HepG2 (cell line): ENCODE results near the gene TIGD6. TPM values are rescaled to one million over a fixed set of nuclear protein-coding genes. Genes with fewer than 3 reads are reported as not detected.

Experiments used
- ATAC-seq: fragments of 200-7000 bp; cut with Tn5 transposase; 3 replicates; pipeline ENCODE4 v1.9.1; 2020; ENCODE audit warnings: mild to moderate bottlenecking, moderate library complexity
- BruUV-seq: library from RNA; stranded (reverse); fragments of 400-500 nt; replicated peaks from 2 replicates; lab custom pipeline; 2021; lab: Mats Ljungman, UMichigan
- CTCF ChIA-PET: fragments of 300-600 bp; formaldehyde crosslinking; extraction: SDS; loops from one replicate; lab custom pipeline; 2021; ENCODE audit warnings: low total read pairs, inconsistent platforms, low intra/inter-chr PET ratio; lab: Yijun Ruan, JAX
- POLR2A ChIA-PET: fragments of 350-600 bp; sonication (Branson Sonifier 250); formaldehyde crosslinking; loops from one replicate; lab custom pipeline; 2020; ENCODE audit warnings: antibody characterized with exemption, inconsistent platforms; lab: Yijun Ruan, JAX
- DNase-seq: peaks from one replicate; pipeline ENCODE4 v3.0.0-alpha.2; 2015; ENCODE audit warnings: low spot score
- FAIRE-seq: peaks from 3 replicates; lab custom pipeline; 2011; peaks lifted over from hg19 to GRCh38; lab: Jason Lieb, UNC
- H2AFZ ChIP-seq: one replicate; pipeline ENCODE4 v1.6.1; 2011; ENCODE audit warnings: low read length, inconsistent platforms
- H3K27ac ChIP-seq: fragments of 300-600 bp; 3 replicates; pipeline ENCODE4 v1.8.0; 2011; ENCODE audit warnings: mixed run types, mild to moderate bottlenecking, mixed read lengths, low read length, inconsistent platforms; ENCODE audit not compliant: insufficient read depth; ENCODE audit errors: extremely low read length
- H3K27me3 ChIP-seq, 2 experiments: fragments of 200-600 bp in 1 of 2; 2 replicates in 1 of 2; 3 replicates in 1 of 2; pipeline versions ENCODE4 v1.6.0 to v1.8.0; 2011; ENCODE audit warnings: low read length in 2 of 2, mild to moderate bottlenecking in 2 of 2, moderate library complexity in 2 of 2, inconsistent platforms in 1 of 2; ENCODE audit not compliant: insufficient read depth in 2 of 2, control insufficient read depth in 1 of 2
- H3K36me3 ChIP-seq, 2 experiments: fragments of 200-600 bp in 1 of 2; replicated peaks in 1 of 2; 2 replicates in 1 of 2; 3 replicates in 1 of 2; pipeline versions ENCODE4 v1.5.1 to v1.8.0; 2011; ENCODE audit warnings: low read length in 2 of 2, inconsistent platforms in 1 of 2; ENCODE audit not compliant: insufficient read depth in 2 of 2, control insufficient read depth in 1 of 2
- H3K4me1 ChIP-seq: 2 replicates; pipeline ENCODE4 v1.5.1; 2012; ENCODE audit warnings: low read length, inconsistent platforms; ENCODE audit not compliant: insufficient read depth
- H3K4me2 ChIP-seq: 2 replicates; pipeline ENCODE4 v1.6.0; 2011; ENCODE audit warnings: low read depth, low read length, inconsistent platforms
- H3K4me3 ChIP-seq, 3 experiments: fragments of 200-600 bp in 1 of 3; sonication (generic), shearing (Covaris generic) in 1 of 3; replicated peaks in 1 of 3; 2 replicates each; pipeline ENCODE4 v1.5.1; 2011 to 2016; ENCODE audit warnings: low read length in 3 of 3, inconsistent platforms in 2 of 3, low read depth in 2 of 3, mild to moderate bottlenecking in 2 of 3, control low read depth in 1 of 3, mixed read lengths in 1 of 3; ENCODE audit not compliant: insufficient read depth in 1 of 3
- H3K79me2 ChIP-seq: one replicate; pipeline ENCODE4 v1.6.1; 2011; ENCODE audit warnings: low read length, inconsistent platforms; ENCODE audit not compliant: insufficient read depth
- H3K9ac ChIP-seq: 2 replicates; pipeline ENCODE4 v1.6.0; 2011; ENCODE audit warnings: mild to moderate bottlenecking, low read depth, low read length, inconsistent platforms; ENCODE audit not compliant: insufficient read depth
- H3K9me3 ChIP-seq: 2 replicates; pipeline ENCODE4 v1.5.1; 2012; ENCODE audit warnings: mild to moderate bottlenecking, low read length
- H4K20me1 ChIP-seq: 2 replicates; pipeline ENCODE4 v1.6.0; 2011; ENCODE audit warnings: inconsistent platforms, mild to moderate bottlenecking, low read length, moderate library complexity; ENCODE audit not compliant: insufficient read depth
- CHCHD3 ChIP-seq: sonication (generic); formaldehyde crosslinking; IDR thresholded peaks from 2 replicates; pipeline ENCODE4 v1.8.0; 2022; ENCODE audit warnings: mild to moderate bottlenecking, missing genetic modification reagents, moderate library complexity
- FUBP1 ChIP-seq: sonication (generic); formaldehyde crosslinking; IDR thresholded peaks from 2 replicates; pipeline ENCODE4 v1.5.1; 2020; ENCODE audit warnings: missing genetic modification reagents, mild to moderate bottlenecking, borderline replicate concordance
- GATAD2A ChIP-seq: IDR thresholded peaks from 2 replicates; pipeline ENCODE4 v1.6.1; 2016
- HMG20B ChIP-seq: conservative IDR thresholded peaks from 2 replicates; pipeline ENCODE4 v1.6.1; 2016; ENCODE audit warnings: missing genetic modification reagents, missing compliant biosample characterization
- HOXA7 ChIP-seq: sonication (generic); formaldehyde crosslinking; IDR thresholded peaks from 2 replicates; pipeline ENCODE4 v1.8.1; 2022; ENCODE audit warnings: mild to moderate bottlenecking, missing genetic modification reagents, moderate library complexity
- MYNN ChIP-seq: sonication (generic); formaldehyde crosslinking; IDR thresholded peaks from 2 replicates; pipeline ENCODE4 v1.4.0; 2020; ENCODE audit warnings: mild to moderate bottlenecking, low read depth, missing genetic modification reagents
- NFE2 ChIP-seq: sonication (generic); formaldehyde crosslinking; IDR thresholded peaks from 2 replicates; pipeline ENCODE4 v1.4.0; 2020; ENCODE audit warnings: missing genetic modification reagents
- NFYB ChIP-seq: sonication (generic); formaldehyde crosslinking; IDR thresholded peaks from 2 replicates; pipeline ENCODE4 v1.4.0; 2020; ENCODE audit warnings: missing genetic modification reagents
- NR2F2 ChIP-seq: IDR thresholded peaks from 2 replicates; pipeline ENCODE4 v1.6.1; 2012; ENCODE audit warnings: low read depth, inconsistent platforms, borderline replicate concordance
- PAXIP1 ChIP-seq: sonication (generic); formaldehyde crosslinking; conservative IDR thresholded peaks from 2 replicates; pipeline ENCODE4 v1.4.0; 2020; ENCODE audit warnings: mild to moderate bottlenecking, missing genetic modification reagents, moderate library complexity
- PHF21A ChIP-seq: sonication (generic); formaldehyde crosslinking; IDR thresholded peaks from 2 replicates; pipeline ENCODE4 v1.5.0; 2020; ENCODE audit warnings: mild to moderate bottlenecking, missing genetic modification reagents
- PRPF4 ChIP-seq: fragments of 200-400 bp; formaldehyde crosslinking; IDR thresholded peaks from 2 replicates; pipeline ENCODE4 v1.6.1; 2016; ENCODE audit warnings: low read length, low read depth; ENCODE audit not compliant: poor library complexity, severe bottlenecking
- RXRA ChIP-seq: sonication (generic); formaldehyde crosslinking; IDR thresholded peaks from 2 replicates; pipeline ENCODE4 v1.5.1; 2020; ENCODE audit warnings: missing genetic modification reagents
- STAG1 ChIP-seq: sonication (generic); formaldehyde crosslinking; IDR thresholded peaks from 2 replicates; pipeline ENCODE4 v1.4.0; 2020; ENCODE audit warnings: missing genetic modification reagents
- SYNCRIP ChIP-seq: fragments of 200-400 bp; formaldehyde crosslinking; IDR thresholded peaks from 2 replicates; pipeline ENCODE4 v1.6.1; 2018; ENCODE audit warnings: mild to moderate bottlenecking, low read depth, low read length; ENCODE audit not compliant: insufficient read depth
- ZNF317 ChIP-seq: sonication (generic); formaldehyde crosslinking; IDR thresholded peaks from 2 replicates; pipeline ENCODE4 v1.5.0; 2020; ENCODE audit warnings: mild to moderate bottlenecking, missing genetic modification reagents
- ZNF484 ChIP-seq: sonication (generic); formaldehyde crosslinking; IDR thresholded peaks from 2 replicates; pipeline ENCODE4 v1.5.1; 2020; ENCODE audit warnings: mild to moderate bottlenecking, low read depth, missing genetic modification reagents, borderline replicate concordance
- ZNF691 ChIP-seq: sonication (generic); formaldehyde crosslinking; IDR thresholded peaks from 2 replicates; pipeline ENCODE4 v1.4.0; 2020; ENCODE audit warnings: missing genetic modification reagents, low read depth, mild to moderate bottlenecking, borderline replicate concordance
- ZSCAN20 ChIP-seq: sonication (generic); formaldehyde crosslinking; IDR thresholded peaks from 2 replicates; pipeline ENCODE4 v1.4.0; 2020; ENCODE audit warnings: missing genetic modification reagents, mild to moderate bottlenecking, borderline replicate concordance
- WGBS: methylation state at CpG from one replicate; pipeline ENCODE4 v1.1.6; 2017; ENCODE audit warnings: low lambda C conversion rate; 5-methylcytosine and 5-hydroxymethylcytosine counted together
- in situ Hi-C: cut with HindIII; loops from 2 replicates; pipeline ENCODE4 v1.10.0; 2017; ENCODE audit warnings: low pct_unique_long_range_greater_than_20kb; ENCODE audit not compliant: extremely low pct_ligation_motif_present
- intact Hi-C: fragments of 100-400 bp; cut with micrococcal nuclease; formaldehyde crosslinking; loops from one replicate; pipeline ENCODE4 v1.10.0; 2022; ENCODE audit not compliant: unreplicated experiment
- polyA plus RNA-seq, 8 experiments: library from polyadenylated mRNA; depleted of rRNA in 3 of 8; stranded (reverse) in 7 of 8; unstranded in 1 of 8; fragments of >200 nt; fragmentation: Illumina TruSeq in 4 of 8; extraction: Trizol in 4 of 8; gene quantifications; 2 replicates each; pipeline versions ENCODE4 v1.2.1 to v1.2.3, GENCODE V29; 2011 to 2016; ENCODE audit warnings: low read depth in 4 of 8, missing spikeins in 1 of 8, mixed read lengths in 1 of 8; ENCODE audit not compliant: insufficient read depth in 1 of 8
- total RNA-seq, 5 experiments: library from RNA; depleted of rRNA; stranded (reverse); fragments of >200 nt; fragmentation: Illumina TruSeq; extraction: Trizol; gene quantifications; 2 replicates each; pipeline ENCODE4 v1.2.3, GENCODE V29; 2016; ENCODE audit warnings: low read depth in 1 of 5

Gene TIGD6
- total and polyA plus RNA-seq, 2 of the 13 experiments (the other 11 are each of a cell fraction or from before 2014, with no cell fraction given), result 2.1 to 2.9 TPM

- TF ChIP-seq FUBP1 (no peak), STAG1 (CRISPR knock-in tag) (no peak), SYNCRIP (no peak), RXRA (peak; percentile 18; the same call in 1 of the 2 replicates), GATAD2A (0 out of 2 replicates have a peak, but pooled peaks have one; percentile 11), NR2F2 (no peak), PAXIP1 (0 out of 2 replicates have a peak, but pooled peaks have one; percentile 11)
Observed at GRCh38 chr5:149966946-149967345, 33.5 kb downstream of the TIGD6 start (continued).

GRCh38 chr5:149963729-149964128, 36.7 kb downstream of the TIGD6 start:
- Histone ChIP-seq H3K4me1 (peaks cover 44% of the 10 kb centered on the region), H4K20me1 (no peaks in the 10 kb centered on the region), H2AFZ (no peak overlapping the region), H3K79me2 (no peaks in the 10 kb centered on the region), H3K9me3 (no peaks in the 10 kb centered on the region), H3K9ac (no peak overlapping the region), H3K36me3 (no peaks in the 10 kb centered on the region), H3K27me3 (no peaks in the 10 kb centered on the region), H3K4me2 (no peak overlapping the region), H3K27ac (no peak overlapping the region), H3K4me3 (no peak overlapping the region)
- no peak for ATAC-seq
- no TSS peak for BruUV-seq
- WGBS, result 82% methylated on average over 3 of the region's 3 CpGs
- POLR2A ChIA-PET, result no interaction called here
- no peak for FAIRE-seq
- intact Hi-C loops (no loop called here), in situ Hi-C loops (no loop called here)
- no peak for DNase-seq
- CTCF ChIA-PET, result no interaction called here
- TF ChIP-seq NFYB (CRISPR knock-in tag) (no peak), PHF21A (CRISPR knock-in tag) (no peak), ZSCAN20 (CRISPR knock-in tag) (no peak), CHCHD3 (CRISPR knock-in tag) (no peak), HOXA7 (CRISPR knock-in tag) (no peak), HMG20B (CRISPR knock-in tag) (no peak), NFE2 (CRISPR knock-in tag) (no peak), MYNN (CRISPR knock-in tag) (no peak), ZNF317 (CRISPR knock-in tag) (no peak), ZNF691 (no peak), PRPF4 (no peak), ZNF484 (CRISPR knock-in tag) (no peak)
